Lung microvascular endothelial cell (primary cell): Measurements from ENCODE around the gene ICAM2. TPM values are rescaled to one million over a fixed set of nuclear protein-coding genes. Genes with fewer than 3 reads are reported as not detected.
A peak's percentile ranks its signal among the peaks of the same experiment; 100 is the strongest.
"Not testable (repeated sequence)": the region's sequence is repeated elsewhere in the genome, so short reads cannot be mapped to it uniquely, and the experiment has no call there.

Experiments
- DNase-seq, 2 donors: peaks; one replicate each; pipeline versions ENCODE4 v3.0.0 to v3.0.0-alpha.2; 2010; ENCODE audit warnings: low read depth in 2 of 2
- total RNA-seq: library from RNA; depleted of rRNA; stranded (reverse); fragments of >200 nt; gene quantifications from 2 replicates; pipeline ENCODE4 v1.2.1, GENCODE V29; 2014

ICAM2 gene
- total RNA-seq, 1 donor from 2014 or later: 257 TPM

DNA sequence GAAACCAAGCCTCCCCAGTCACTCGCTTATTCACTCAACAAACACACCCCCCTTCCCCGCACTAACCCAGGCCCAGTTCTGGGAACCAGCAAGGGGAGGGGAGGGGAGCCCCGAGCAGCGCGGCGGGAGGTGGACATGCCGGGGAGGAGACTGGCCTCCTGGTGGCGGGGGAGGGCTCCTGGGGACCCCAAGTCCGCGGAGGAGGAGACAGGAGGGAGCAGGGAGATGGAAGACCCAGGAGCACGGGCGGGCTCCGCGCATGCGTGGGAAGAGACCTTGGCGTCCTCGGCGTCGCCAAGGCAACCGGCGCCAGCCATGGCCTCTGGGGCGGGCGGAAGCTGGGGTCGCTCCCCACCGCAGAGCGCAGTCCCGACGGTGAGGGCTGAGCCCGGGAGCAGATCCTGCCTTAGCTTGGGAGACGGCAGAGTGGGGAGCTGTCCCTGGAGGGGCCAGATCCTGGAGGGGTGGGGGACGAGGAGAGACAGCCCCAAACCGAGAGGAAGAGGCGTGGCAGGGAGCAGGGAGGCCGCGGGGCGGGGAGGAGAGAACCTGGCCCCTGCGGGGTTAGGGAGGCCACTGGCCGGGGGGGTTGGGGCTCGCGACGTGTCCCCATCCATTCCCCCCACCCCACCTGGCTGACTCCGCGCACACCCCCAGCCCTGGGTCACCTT is 22.2 kb downstream of the ICAM2 start, which contains the start of gene PRR29:
Gene PRR29 (plus strand): TSS at position 302 of the 671 bp plus-strand sequence. CDS start 14 bp downstream, at position 316.
- peak; percentile 63 to 70 for DNase-seq

DNA sequence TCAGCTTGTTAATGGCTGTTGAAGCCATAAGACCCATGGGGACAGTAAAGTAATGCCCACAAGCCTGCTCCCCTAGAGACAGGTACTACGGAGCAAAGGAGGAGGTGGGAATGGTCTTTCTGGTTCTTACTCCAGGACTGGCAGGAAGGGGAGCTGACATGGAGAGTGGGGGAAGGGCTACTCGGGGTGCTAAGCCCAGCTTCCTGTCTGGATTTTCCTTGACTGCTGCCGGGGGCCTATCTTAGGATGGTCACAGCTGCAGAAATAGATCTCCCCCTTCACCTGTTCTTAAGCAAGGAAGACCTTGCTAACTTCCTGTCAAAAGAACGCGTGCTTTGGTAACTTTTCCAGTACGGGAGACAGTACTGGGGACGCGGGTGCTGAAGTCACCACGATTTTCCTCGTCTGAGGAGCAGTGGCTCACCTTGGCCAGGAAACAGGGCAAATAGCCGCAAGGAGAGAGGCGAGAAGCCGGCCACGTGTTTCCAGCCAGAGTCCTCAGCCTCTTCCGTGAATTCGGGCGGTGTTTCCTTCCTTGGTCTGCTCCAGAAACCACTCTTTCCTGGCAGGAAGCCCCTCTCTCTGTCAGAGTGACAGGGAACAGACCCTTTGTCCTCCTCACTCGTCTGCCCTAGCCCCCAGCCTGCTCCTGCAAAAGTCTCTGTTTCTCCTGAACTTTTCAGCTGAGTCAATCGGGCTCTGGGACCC is 22.9 kb downstream of the ICAM2 start:
- DNase-seq: peak in 1 of 2 donors; percentile 43

DNA sequence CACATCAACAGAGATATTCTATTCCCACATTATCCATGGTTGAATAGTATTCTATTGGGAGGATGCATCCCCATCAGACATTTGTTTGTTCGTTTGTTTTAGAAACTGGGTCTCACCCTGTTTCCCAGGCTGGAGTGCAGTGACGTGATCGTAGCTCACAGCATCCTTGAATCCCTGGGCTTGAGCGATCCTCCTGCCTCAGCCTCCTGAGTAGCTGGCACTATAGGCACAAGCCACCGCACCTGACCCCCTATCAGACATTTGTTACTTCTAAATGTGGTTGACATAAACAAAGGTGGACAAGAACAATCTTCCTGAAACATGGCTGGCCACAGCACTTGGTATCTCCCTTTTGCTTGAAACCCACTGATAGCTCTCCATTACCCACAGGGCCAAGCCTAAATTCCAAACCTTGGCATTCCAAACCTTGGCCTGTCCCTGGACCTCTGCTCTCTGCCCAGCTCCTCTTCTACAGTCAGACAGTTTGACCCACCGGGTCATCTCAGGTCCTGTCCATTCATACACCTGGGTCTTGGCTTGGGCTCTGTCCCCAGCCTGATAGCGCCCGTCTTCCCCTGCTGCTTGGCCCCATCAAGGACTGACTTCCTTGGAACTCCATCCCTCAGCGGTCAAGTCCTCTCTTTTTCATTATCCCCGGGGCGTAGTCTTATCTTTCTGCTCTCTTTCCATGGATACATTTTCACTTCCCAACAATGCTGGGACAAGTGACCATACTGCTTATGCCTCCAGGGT is 23.8 kb downstream of the ICAM2 start:
- no peak for DNase-seq

DNA sequence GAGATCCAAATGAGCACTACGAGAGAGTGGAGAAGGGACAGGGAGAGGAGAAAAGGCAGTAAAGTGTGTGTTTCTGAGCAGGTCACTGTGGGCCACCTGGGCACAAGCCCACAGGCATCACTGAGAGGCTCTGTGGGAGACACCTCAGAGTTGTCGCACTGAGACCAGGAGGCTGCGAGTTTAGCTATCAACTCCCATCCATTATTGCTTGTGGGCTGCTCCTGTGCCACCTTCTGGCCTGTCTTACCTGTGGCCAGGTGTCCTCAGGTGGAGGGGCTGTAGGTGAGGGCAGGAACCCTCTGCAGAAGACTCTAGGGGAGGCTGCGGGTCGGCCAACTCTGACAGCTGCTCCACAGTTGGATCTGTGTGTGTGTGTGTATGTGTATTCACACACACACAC is 24.8 kb downstream of the ICAM2 start:
- no peak for DNase-seq

DNA sequence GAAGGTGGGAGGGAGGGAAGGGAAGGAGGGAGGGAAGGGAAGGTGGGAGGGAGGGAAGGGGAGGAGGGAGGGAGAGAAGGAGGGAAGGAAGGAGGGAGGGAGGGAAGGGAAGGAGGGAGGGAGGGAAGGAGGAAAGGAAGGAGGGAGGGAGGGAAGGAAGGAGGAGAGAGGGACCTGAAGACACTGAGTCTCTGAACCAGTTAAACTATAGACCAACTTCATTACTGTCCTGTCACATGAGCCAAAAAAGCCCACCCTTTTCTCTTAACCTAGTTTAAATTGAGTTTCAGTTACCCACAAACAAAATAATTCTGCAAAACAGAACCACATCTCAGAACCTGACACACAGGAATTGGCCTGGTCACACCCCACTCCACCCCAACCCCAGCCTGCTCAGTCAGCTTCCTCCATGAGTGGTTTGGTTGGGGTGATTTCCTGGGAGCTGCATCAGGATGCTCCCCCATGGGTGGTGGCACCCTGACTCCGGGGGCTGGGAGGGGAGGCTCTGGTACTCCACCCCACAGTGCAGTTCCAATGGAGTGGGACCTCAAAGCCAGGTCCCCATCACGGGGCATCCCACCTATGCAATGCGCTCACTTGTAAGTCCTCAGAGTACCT is 27.0 kb downstream of the ICAM2 start:
- DNase-seq: no peak

DNA sequence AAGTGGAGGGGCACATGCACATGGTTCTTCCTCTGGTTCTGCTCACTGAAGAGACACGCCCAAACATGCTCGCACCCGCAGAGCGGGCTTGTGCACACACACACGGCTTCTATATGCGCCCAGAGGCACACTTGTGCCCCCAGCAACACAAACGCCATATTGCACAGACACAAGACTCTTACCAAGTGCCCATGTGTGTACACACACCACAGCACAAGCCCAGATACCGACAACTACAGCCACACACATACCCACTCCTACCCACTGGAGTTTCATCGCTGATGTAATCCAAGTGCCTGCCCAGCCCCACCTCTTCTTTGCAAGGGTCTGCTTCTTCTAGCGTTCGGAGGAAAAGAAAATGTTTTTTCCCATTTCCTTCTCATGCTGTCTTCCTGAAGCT is 28.8 kb downstream of the ICAM2 start:
- no peak for DNase-seq

DNA sequence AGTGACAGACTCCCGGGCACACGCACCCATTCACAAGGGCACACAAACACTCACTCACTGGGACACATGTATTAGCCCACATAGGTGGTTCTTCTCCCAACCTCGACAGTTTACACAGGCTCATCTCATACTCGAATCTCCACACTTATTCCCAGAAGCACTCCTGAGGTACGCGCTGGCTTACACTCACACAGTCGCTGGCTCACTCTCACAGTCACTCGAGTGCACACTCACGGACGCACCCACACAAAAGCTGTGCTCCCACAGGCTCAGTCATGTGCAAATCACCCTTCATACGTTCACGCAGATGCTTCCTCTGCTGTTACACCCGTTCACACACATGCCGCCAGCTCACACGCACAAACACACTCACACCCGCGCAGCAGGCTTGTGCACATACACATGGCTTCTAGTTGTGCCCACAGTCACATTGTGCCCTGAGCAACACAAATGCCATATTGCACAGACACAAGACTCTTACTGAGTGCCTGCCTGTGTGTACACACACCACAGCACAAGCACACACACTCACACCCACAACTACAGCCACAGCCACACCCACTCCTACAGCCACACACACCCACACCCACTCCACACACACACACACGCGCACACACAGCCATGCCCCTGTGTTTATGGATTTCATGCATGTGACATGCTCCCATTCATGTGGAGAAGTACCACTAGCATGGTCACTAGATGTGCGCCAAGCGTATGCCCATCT is 30.6 kb downstream of the ICAM2 start:
- DNase-seq: no peak

DNA sequence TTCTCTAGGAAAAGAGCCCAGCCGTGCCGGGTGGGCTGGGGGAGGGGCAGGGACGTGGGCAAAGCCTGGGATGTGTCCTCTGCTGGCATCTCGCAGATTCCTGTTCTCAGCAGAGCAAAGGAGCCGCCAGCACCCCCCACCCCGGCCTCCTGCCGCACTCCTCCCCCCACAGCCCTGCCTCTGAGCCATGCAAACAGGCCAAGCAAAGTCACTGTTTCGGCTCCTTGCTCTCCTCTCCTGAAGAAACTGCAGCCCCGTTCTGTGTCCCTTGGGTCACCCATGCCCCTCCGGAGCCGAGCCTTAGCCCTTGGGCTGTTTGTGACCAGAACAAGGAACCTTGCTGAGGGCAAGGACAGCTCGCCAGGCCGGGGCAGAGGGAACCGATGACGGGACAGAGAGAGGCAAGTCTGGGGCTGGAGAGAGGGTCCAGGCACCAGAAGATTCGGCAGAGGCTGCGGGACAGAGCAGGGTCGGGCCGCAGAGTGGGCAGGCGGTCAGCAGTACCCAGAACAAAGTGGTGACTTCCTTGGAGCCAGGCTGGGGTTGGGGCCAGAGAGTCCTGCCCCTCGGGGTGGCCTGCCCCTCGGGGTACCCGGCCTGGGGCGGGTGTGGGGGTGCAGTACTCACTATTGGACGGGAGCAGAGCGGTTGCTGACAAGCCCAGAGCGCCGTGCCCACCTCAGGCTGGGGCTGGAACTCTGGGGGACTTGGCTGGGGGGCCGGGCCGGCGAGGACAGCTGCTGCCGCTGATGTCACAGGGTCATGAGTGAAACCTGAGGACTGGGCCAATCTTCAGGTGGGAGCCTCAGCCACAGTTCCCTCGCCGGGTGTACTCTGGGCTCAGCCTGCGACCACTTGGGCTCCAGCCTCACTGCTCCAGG is 31.5 kb downstream of the ICAM2 start:
- no peak for DNase-seq

DNA sequence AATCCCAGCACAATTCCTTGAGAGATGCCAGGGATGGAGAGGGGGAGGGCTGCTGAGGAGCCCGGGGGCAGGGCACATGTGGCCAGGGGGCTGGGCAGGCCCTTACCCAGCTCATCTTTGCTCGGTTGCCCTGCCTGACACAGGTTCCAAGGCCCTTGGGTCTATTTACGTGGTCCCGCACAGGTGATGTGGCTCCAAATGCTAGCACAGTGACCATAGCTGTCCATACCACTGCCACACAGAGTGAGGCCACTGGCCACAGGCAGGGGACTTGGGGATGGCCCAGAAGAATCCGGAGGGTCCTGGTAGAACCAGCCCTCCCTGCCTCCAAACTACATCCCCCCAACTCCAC is 32.3 kb downstream of the ICAM2 start:
- no peak for DNase-seq

DNA sequence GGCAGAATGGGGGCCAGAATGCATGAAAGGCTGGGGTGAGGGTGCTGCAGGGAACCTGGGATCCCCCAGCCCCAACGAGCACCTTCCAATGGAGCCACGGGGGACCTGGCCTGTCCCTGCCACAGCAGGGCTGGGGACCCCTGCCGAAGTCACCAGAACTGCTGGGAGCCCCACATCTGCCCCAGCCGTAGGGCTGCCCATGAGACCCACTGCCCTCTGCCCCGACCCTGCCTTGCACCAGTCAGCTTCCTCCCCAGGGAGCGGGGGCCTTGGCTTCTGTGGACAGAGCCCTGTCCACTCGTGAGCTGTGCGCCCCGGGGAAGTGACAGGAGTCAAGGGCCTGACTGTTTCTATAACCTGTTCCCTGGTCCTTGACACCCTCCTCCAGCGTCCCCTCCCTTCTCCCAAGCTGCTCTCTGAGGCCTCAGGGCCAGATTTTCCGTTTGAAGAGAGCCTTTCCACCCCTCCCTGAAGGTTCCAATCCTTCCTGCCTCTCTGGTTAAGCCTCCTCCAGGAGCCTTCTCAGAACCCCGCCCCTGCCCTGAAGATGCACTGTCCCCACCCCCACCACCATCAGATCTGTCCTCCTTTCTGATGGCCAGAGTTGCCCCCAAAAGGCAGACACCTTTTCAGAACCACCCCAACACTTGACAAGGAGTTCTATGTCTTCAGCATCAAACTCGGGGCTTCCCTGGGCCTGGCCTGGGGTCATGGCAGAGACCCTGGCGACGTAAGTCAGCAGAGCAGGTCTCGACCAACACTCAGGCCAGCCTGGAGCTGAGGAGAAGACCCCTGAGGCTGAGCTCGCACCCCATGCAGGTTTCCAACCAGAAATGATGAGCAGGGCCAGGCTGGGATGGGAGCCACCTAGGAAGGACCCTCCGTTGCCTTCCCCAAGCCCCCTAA is 33.0 kb downstream of the ICAM2 start:
- DNase-seq: no peak

DNA sequence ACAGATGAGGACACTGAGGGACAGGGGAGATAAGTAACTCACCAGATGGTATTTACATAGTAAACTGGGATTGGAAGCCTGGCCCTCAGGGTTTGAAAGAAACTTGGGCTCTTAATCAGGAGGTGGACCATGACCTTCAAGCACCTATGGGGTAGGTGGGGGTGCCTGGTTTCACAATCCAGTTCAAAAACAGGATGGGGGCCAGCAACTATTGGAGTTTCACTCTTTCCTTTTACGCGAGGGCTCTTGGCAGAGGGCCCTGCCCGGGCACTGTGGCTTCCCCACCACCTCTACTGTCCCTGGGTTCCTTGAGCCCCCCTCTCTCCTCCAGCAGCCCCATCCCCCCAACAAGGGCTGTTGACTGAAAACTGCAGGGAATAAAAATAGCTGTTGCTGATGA is 33.6 kb downstream of the ICAM2 start:
- DNase-seq: peak in 1 of 2 donors; percentile 51

DNA sequence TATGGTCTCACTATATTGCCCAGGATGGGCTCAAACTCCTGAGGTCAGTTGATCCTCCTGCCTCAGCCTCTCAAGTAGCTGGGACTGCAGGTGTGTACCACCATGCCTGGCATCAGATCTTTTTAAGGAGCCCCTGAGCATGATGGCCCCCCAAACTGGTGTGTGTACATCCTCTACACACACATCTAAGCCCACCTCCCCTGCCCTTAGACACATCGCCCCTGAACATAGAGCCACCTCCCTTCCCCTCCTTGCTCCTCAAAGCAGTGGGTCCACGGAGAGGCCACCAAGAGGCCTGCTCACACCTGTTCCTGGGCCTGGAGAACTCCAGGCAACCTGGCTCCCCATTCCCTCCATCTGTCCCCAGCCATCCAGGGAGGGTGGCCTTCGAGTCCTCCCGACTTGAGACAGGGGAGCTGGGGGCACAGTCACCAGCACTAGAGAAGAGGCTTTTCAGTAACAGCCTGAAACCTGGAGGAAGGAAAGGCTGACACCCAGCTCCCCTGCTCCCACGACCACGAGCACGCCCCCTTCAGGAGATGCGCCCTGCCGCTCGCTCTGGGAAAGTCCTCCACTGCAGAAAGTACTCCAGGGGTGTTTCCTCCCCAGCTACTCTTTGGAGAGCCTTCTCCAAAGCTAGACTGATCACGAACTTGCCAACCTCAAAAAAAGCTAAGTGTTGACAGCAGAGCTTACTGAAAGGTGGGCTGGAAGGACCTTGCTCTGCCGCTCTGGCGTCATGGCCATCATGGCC is 34.9 kb downstream of the ICAM2 start:
- no peak for DNase-seq

DNA sequence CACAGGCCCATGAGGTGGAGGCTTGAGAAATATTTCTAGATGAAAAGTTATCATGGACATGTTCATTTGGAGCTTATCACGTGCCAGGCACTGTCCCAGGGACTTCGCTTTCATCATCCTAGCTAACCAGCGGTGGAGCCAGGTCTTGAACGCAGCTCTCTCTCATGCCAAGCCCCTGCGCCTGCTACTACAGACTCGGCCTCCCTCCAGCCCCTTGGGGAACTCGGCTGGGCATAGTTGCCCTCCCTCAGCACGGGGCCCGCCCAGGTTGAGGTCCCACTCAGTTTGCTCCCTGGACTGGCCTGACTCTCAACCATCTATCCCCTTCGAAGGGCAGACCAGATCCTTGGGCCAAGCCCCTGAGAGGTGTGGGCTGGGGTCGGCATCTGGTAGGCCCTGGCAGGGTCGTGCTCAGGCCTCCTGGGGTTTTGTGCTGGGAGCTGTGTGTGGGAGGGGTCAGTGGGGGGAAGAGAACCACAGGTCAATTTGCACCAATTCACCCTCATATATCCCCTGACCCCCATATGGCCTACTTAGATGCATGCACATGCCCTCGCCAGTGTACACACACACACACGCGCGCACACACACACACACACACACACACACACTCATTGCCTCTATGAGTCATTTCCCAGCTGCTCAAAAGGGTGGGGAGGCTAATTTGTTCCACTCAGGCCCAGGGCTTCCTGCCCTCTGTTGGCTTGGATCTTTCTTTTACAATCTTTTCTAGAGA is 35.6 kb downstream of the ICAM2 start:
- DNase-seq: peak; percentile 93 to 96

DNA sequence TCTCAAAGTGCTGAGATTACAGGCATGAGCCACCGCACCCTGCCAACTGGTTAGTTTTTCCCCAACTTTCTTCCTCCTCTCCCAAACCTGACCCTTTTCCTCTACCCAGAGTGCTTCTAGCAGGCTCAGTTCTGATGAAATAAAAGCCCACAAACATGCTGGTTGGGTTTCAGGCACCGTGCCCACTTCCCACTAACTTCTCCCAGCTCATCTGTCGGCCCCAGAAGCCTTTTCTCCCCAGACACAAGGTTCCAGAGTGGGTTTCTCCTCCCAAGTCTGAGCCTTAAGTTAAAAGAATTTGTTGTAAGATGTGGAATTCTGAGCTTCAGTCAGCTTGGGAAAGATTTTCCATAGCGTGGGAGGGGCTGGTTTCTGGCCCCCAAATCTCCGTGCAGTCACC is 36.2 kb downstream of the ICAM2 start:
- DNase-seq: no peak

DNA sequence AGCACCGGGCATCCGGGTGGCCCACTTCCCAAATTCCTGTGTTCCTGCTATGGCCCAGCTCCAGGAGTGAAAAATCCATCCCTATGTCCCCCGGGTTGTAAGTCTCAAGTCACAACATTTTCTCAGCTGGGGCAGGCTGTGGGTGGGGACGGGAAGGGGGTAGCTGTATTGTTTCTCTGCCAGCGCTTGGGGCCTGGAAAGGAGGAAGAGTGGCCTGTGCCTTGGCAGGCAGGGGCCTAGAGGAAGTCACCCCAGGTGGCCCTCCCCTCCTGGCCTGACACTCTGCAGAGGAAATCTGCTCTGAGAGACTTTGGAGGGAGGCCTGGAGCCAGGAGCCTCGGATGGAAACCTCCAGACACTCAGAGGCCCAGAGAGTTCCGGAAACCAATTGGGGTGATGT is 37.1 kb downstream of the ICAM2 start:
- no peak for DNase-seq

DNA sequence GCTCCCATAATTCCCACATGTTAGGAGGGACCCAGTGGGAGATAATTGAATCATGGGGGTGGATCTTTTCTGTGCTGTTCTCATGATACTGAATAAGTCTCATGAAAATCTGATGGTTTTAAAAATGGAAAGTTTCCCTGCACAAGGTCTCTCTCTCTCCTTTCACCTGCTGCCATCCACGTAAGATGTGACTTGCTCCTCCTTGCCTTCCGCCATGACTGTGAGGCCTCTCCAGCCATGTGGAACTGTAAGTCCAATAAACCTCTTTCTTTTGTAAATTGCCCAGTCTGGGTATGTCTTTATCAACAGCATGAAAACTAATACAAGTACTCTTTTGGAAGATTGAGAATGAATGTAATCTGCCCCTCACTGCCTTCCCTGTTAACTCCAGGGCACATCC is 37.8 kb downstream of the ICAM2 start:
- DNase-seq: not testable (repeated sequence)

DNA sequence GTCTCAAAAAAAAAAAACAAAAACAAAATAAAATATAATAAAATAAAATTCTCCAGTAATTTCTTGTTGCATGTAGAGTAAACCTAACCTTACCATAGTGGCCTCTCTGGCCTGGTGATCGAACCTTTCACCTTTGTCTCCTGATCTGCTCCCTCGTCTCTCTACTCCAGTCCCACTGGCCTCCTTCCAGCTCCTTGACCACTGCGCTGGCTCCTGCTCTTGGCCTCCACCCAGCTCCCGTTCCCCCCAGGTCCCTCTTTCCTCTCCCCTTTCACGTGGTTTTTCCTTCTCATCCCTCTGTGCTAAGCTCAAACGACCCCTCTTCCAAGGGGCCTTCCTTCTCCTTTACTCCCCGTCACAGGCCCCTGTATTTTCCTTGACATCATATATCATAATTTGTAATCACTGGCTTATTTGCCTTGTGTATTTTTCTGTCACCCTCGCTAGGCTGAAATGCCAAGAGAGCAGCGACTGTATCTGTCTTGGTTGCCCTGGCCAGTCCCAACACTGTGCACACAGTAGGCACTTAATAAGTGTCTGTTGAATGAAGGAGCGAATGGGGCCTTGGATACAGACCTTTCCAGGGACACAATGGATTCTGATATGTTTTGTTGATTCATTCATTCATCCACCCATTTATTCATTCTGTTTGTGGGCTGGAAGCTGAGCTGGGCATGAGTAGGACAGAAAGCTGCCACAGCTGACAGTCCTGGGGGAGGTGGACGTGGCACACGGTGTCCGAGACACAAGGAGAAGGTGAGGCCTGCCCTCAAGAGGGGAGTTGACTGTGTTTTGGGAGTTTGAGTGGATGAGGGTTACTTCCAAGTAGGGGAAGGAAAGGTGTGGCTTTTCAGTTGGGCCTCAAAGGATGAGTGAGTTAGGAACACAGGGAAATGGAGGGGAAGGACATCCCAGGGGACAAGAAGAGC is 41.9 kb downstream of the ICAM2 start:
- no peak for DNase-seq
